ENCODE results near the gene ZNRF3.

- TF ChIP-seq, protein P1, sequence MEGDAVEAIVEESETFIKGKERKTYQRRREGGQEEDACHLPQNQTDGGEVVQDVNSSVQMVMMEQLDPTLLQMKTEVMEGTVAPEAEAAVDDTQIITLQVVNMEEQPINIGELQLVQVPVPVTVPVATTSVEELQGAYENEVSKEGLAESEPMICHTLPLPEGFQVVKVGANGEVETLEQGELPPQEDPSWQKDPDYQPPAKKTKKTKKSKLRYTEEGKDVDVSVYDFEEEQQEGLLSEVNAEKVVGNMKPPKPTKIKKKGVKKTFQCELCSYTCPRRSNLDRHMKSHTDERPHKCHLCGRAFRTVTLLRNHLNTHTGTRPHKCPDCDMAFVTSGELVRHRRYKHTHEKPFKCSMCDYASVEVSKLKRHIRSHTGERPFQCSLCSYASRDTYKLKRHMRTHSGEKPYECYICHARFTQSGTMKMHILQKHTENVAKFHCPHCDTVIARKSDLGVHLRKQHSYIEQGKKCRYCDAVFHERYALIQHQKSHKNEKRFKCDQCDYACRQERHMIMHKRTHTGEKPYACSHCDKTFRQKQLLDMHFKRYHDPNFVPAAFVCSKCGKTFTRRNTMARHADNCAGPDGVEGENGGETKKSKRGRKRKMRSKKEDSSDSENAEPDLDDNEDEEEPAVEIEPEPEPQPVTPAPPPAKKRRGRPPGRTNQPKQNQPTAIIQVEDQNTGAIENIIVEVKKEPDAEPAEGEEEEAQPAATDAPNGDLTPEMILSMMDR (IDR thresholded peaks at IDR 0.05): no peak
- TF ChIP-seq POLR2A (IDR thresholded peaks at IDR 0.05): no peak
Observed at GRCh38 chr22:28838971-28839370, 44.4 kb upstream of the ZNRF3 start.
